Naive thymus-derived CD4-positive, alpha-beta T cell (primary cell): ENCODE measurements around the gene MEI1. TPM values are rescaled to one million over a fixed set of nuclear protein-coding genes. Genes with fewer than 3 reads are reported as not detected.
"Not testable (repeated sequence)": the region's sequence is repeated elsewhere in the genome, so short reads cannot be mapped to it uniquely, and the experiment has no call there.

Experiments
- ATAC-seq: fragments of 150-1000 bp; cut with Tn5 transposase; 2 replicates; pipeline ENCODE4 v1.10.0; 2021; ENCODE audit warnings: mild to moderate bottlenecking, moderate library complexity
- CTCF ChIA-PET: fragments of 350-600 bp; sonication (Branson Sonifier 250); formaldehyde crosslinking; loops from one replicate; lab custom pipeline; 2021; ENCODE audit warnings: antibody characterized with exemption; lab: Charles Lee
- POLR2A ChIA-PET: fragments of 350-600 bp; sonication (Branson Sonifier 250); formaldehyde crosslinking; loops from one replicate; lab custom pipeline; 2021; ENCODE audit warnings: antibody characterized with exemption, inconsistent platforms; lab: Charles Lee
- DNase-seq, 9 donors: peaks; one replicate each; pipeline versions ENCODE4 v3.0.0 to v3.0.0-alpha.2; 2020 to 2022; ENCODE audit warnings: mixed read lengths in 1 of 9
- H3K27ac ChIP-seq: one replicate; pipeline ENCODE4 v1.7.0; 2013; ENCODE audit warnings: mild to moderate bottlenecking, low read depth, low read length, moderate library complexity
- H3K27me3 ChIP-seq, 2 donors: one replicate each; pipeline ENCODE4 v1.7.0; 2013; ENCODE audit warnings: low read length in 2 of 2, mild to moderate bottlenecking in 2 of 2, moderate library complexity in 2 of 2; ENCODE audit not compliant: control insufficient read depth in 2 of 2, insufficient read depth in 2 of 2
- H3K36me3 ChIP-seq, 3 experiments: 1 replicate in 2 of 3; 2 replicates in 1 of 3; pipeline ENCODE4 v1.7.0; 2013; ENCODE audit warnings: low read length in 3 of 3, mild to moderate bottlenecking in 3 of 3, moderate library complexity in 1 of 3; ENCODE audit not compliant: insufficient read depth in 3 of 3, control insufficient read depth in 2 of 3
- H3K4me1 ChIP-seq, 2 donors: one replicate each; pipeline ENCODE4 v1.7.0; 2013; ENCODE audit warnings: low read length in 2 of 2, mild to moderate bottlenecking in 2 of 2, moderate library complexity in 1 of 2; ENCODE audit not compliant: control insufficient read depth in 2 of 2, insufficient read depth in 2 of 2
- H3K4me3 ChIP-seq: 2 replicates; pipeline ENCODE4 v1.7.0; 2013; ENCODE audit warnings: mild to moderate bottlenecking, low read length
- H3K9me3 ChIP-seq, 3 experiments: 1 replicate in 2 of 3; 2 replicates in 1 of 3; pipeline ENCODE4 v1.7.0; 2013; ENCODE audit warnings: low read length in 3 of 3; ENCODE audit not compliant: control insufficient read depth in 2 of 3
- H3K27ac Mint-ChIP-seq, 9 donors: one replicate each; pipeline ENCODE4 v1.8.0; 2020 to 2022; ENCODE audit warnings: mixed read lengths in 9 of 9, mild to moderate bottlenecking in 8 of 9, moderate library complexity in 5 of 9, inconsistent platforms in 2 of 9
- H3K27me3 Mint-ChIP-seq, 5 donors: one replicate each; pipeline ENCODE4 v1.8.0; 2021 to 2022; ENCODE audit warnings: mixed read lengths in 5 of 5, mild to moderate bottlenecking in 1 of 5
- H3K36me3 Mint-ChIP-seq, 5 donors: one replicate each; pipeline ENCODE4 v1.8.0; 2020 to 2022; ENCODE audit warnings: mixed read lengths in 5 of 5, mild to moderate bottlenecking in 3 of 5, inconsistent platforms in 1 of 5
- H3K4me1 Mint-ChIP-seq, 7 donors: one replicate each; pipeline ENCODE4 v1.8.0; 2020 to 2022; ENCODE audit warnings: mixed read lengths in 7 of 7, mild to moderate bottlenecking in 3 of 7, inconsistent platforms in 1 of 7
- H3K4me3 Mint-ChIP-seq, 10 donors: one replicate each; pipeline ENCODE4 v1.8.0; 2020 to 2022; ENCODE audit warnings: mild to moderate bottlenecking in 10 of 10, mixed read lengths in 10 of 10, moderate library complexity in 6 of 10, inconsistent platforms in 2 of 10
- H3K9me3 Mint-ChIP-seq, 11 donors: one replicate each; pipeline ENCODE4 v1.8.0; 2020 to 2022; ENCODE audit warnings: mixed read lengths in 11 of 11, mild to moderate bottlenecking in 4 of 11, inconsistent platforms in 1 of 11, moderate library complexity in 1 of 11
- intact Hi-C, 2 donors: fragments of 100-400 bp; cut with micrococcal nuclease; formaldehyde crosslinking; loops; one replicate each; pipeline ENCODE4 v1.15.1; 2023
- polyA plus RNA-seq, 2 donors: library from polyadenylated mRNA; unstranded; fragments of 300-500 nt; fragmentation: Illumina TruSeq; gene quantifications; one replicate each; pipeline ENCODE4 v1.2.3, GENCODE V29; 2021
- total RNA-seq, 6 experiments: library from RNA in 5 of 6; stranded (reverse) in 5 of 6; gene quantifications; 1 replicate in 5 of 6; 2 replicates in 1 of 6; pipeline ENCODE4 v1.2.3 and lab custom pipeline; 2021 to 2026

MEI1 gene
- total and polyA plus RNA-seq, 7 experiments from 2014 or later = 40.4 to 112 (median 64.7) TPM

DNA sequence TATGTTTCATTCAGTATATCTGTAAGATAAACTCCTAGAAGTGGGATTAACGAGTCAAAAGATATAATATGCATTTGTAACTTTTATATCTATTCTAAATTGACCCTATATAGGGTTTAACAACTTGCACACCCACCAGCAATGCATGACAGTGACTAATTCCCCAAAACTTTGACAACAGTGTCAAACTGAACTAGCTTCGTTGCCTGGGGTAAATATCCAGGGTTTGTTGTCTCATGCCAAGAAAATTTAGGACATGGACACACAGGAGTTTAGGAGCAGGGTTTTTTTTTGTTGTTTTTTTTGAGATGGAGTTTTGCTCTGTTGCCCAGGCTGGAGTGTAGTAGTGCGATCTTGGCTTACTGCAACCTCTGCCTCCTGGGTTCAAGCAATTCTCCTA is 15.7 kb upstream of the MEI1 start:
- Mint-ChIP-seq H3K9me3 (peaks cover 0 to 3% (median 0%) of the 10 kb centered on the region in 11 donors), H3K4me1 (peaks cover 21 to 71% (median 49%) of the 10 kb centered on the region in 7 donors), H3K36me3 (peaks cover 3 to 13% (median 6%) of the 10 kb centered on the region in 5 donors), H3K4me3 (peak overlapping the region in 5 of 10 donors; percentile 18 to 99 (median 91)), H3K27me3 (no peaks in the 10 kb centered on the region), H3K27ac (peak overlapping the region in 7 of 9 donors; percentile 30 to 99 (median 98))
- no peak overlapping the region for H3K4me3 ChIP-seq
- no peak for DNase-seq
- ChIA-PET CTCF (interaction anchor here (1.1 kb wide), 1 partner anchor 63 kb away, joined by 4 read pairs; no protein-coding TSS in a partner anchor), POLR2A (interaction anchor here (0.8 to 1.6 kb wide), 2 partner anchors 16 to 396 kb away, joined by 3 to 4 read pairs; partner anchors contain the start of gene SMDT1)
- no peaks in the 10 kb centered on the region for H3K27me3 ChIP-seq
- H3K4me1 ChIP-seq = peaks cover 13 to 21% of the 10 kb centered on the region in 2 donors
- intact Hi-C loops = loop anchor here (10.0 kb wide), 3 partner anchors 239 to 931 kb away; partner anchors contain the start of genes NAGA (in 1 of the 2), PHETA2 (in 1 of the 2), POLDIP3 (in 1 of the 2) and SMDT1 (in 1 of the 2)
- peaks cover 2 to 20% (median 15%) of the 10 kb centered on the region in 3 experiments for H3K36me3 ChIP-seq
- H3K27ac ChIP-seq = peak overlapping the region; percentile 92
- H3K9me3 ChIP-seq = no peaks in the 10 kb centered on the region
- no peak for ATAC-seq

GRCh38 chr22:41684194-41684593 is 15.1 kb upstream of the MEI1 start:
- H3K4me3 Mint-ChIP-seq = peak overlapping the region in 3 of 10 donors; percentile 22 to 47 (median 32)
- POLR2A ChIA-PET = interaction anchor here (1.6 kb wide), 1 partner anchor 395 kb away, joined by 4 read pairs; the partner anchor contains the start of gene SMDT1

GRCh38 chr22:41686890-41687289 is 12.4 kb upstream of the MEI1 start:
- H3K36me3 Mint-ChIP-seq, H3K4me3 ChIP-seq, H3K9me3 Mint-ChIP-seq, H3K36me3 ChIP-seq, ATAC-seq, DNase-seq, H3K27me3 Mint-ChIP-seq, H3K27me3 ChIP-seq, H3K9me3 ChIP-seq: not testable (repeated sequence)
- Histone ChIP-seq H3K4me1 (peaks cover 13 to 18% of the 10 kb centered on the region in 2 donors), H3K27ac (peak overlapping the region; percentile 95)
- CTCF ChIA-PET = interaction anchor here (1.1 kb wide), 1 partner anchor 10 kb away, joined by 3 read pairs; no protein-coding TSS in a partner anchor
- H3K4me3 Mint-ChIP-seq = peak overlapping the region; percentile 90 to 100 (median 96)
- H3K27ac Mint-ChIP-seq = peak overlapping the region in 7 of 9 donors; percentile 94 to 99 (median 97)
- POLR2A ChIA-PET = interaction anchor here (0.9 to 3.6 kb wide), 5 partner anchors 11 to 146 kb away, joined by 3 to 30 read pairs (median 29); partner anchors contain the start of genes CCDC134, MEI1 and SREBF2
- peaks cover 24 to 66% (median 52%) of the 10 kb centered on the region in 7 donors for H3K4me1 Mint-ChIP-seq
- intact Hi-C loops = loop anchor here (5.0 to 10.0 kb wide), 4 partner anchors 242 to 928 kb away; partner anchors contain the start of genes NAGA (in 1 of the 2), PHETA2 (in 1 of the 2), POLDIP3 (in 1 of the 2) and SMDT1 (in 1 of the 2)

More at GRCh38 chr22:41684194-41684593, 15.1 kb upstream of the MEI1 start:
- H3K9me3 ChIP-seq = no peaks in the 10 kb centered on the region
- intact Hi-C loops = loop anchor here (10.0 kb wide), 3 partner anchors 239 to 931 kb away; partner anchors contain the start of genes NAGA (in 1 of the 2), PHETA2 (in 1 of the 2), POLDIP3 (in 1 of the 2) and SMDT1 (in 1 of the 2)
- Mint-ChIP-seq H3K27me3 (no peaks in the 10 kb centered on the region), H3K36me3 (peaks cover 3 to 13% (median 8%) of the 10 kb centered on the region in 5 donors), H3K27ac (peak overlapping the region in 8 of 9 donors; percentile 28 to 99 (median 57)), H3K9me3 (peaks cover 0 to 3% (median 0%) of the 10 kb centered on the region in 11 donors), H3K4me1 (peaks cover 23 to 74% (median 52%) of the 10 kb centered on the region in 7 donors)
- CTCF ChIA-PET = no interaction called here
- DNase-seq (no peak), ATAC-seq (no peak)
- H3K27ac ChIP-seq = peak overlapping the region; percentile 36
- H3K4me1 ChIP-seq = peaks cover 13 to 21% of the 10 kb centered on the region in 2 donors
- peaks cover 0 to 19% (median 13%) of the 10 kb centered on the region in 3 experiments for H3K36me3 ChIP-seq
- no peak overlapping the region for H3K4me3 ChIP-seq
- no peaks in the 10 kb centered on the region for H3K27me3 ChIP-seq

DNA sequence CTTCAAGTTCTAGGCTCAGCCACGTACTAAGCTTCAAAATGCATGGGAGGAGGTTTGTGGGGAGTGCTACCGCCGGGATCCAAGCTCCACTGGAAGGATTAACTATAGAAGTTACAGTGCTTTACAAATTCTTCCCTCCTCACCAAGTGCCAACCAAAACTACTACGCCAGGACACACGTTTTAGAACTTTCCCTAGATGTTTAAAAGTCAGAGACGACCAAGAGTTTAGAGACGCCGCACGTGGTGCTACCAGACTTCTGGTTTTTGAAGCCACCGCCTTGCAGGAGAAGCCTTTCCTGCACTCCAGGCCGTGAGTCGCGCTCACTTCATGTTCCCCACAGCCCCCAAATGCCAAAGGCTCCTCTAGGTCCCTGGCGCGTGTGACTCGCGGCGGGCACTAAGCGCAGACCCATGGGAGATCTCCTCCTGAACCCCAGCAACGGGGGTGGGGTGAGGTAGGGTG is 11.4 kb upstream of the MEI1 start:
- Histone ChIP-seq H3K9me3 (no peaks in the 10 kb centered on the region), H3K27me3 (no peaks in the 10 kb centered on the region), H3K4me3 (peak overlapping the region; percentile 98), H3K4me1 (peaks cover 13 to 16% of the 10 kb centered on the region in 2 donors), H3K36me3 (peaks cover 0 to 4% (median 0%) of the 10 kb centered on the region in 3 experiments), H3K27ac (peak overlapping the region; percentile 95)
- Mint-ChIP-seq H3K4me1 (peaks cover 18 to 57% (median 44%) of the 10 kb centered on the region in 7 donors), H3K27ac (peak overlapping the region; percentile 94 to 100 (median 99)), H3K27me3 (no peaks in the 10 kb centered on the region), H3K4me3 (peak overlapping the region; percentile 90 to 100 (median 96)), H3K36me3 (peaks cover 0 to 3% (median 0%) of the 10 kb centered on the region in 5 donors), H3K9me3 (no peaks in the 10 kb centered on the region)
- CTCF ChIA-PET = interaction anchor here (0.6 to 2.5 kb wide), 3 partner anchors 10 to 21 kb away, joined by 3 to 21 read pairs (median 3); partner anchors contain the start of gene MEI1
- POLR2A ChIA-PET = interaction anchor here (0.7 to 3.6 kb wide), 13 partner anchors 8 to 354 kb away, joined by 3 to 30 read pairs (median 7); partner anchors contain the start of genes CCDC134, CENPM, DESI1 and MEI1
- DNase-seq (peak in 2 of 9 donors; percentile 18 to 21), ATAC-seq (peak; percentile 0)
- intact Hi-C loops = loop anchor here (1.0 to 10.0 kb wide), 14 partner anchors 9 to 927 kb away; partner anchors contain the start of genes CCDC134 (in 2 of the 2), DESI1 (in 2 of the 2), XRCC6 (in 2 of the 2) and NAGA (in 1 of the 2)

GRCh38 chr22:41688365-41689211 is 10.7 kb upstream of the MEI1 start, which contains the start of gene SNU13:
TSS of gene SNU13 (minus strand) at chr22:41688867. CDS start at chr22:41688796, 71 bp downstream.
- H3K4me1 Mint-ChIP-seq = peaks cover 18 to 51% (median 37%) of the 10 kb centered on the region in 7 donors
- H3K4me3 ChIP-seq = peak within 1 kb of the TSS; percentile 98
- intact Hi-C loops = loop anchor here (1.0 to 10.0 kb wide), 14 partner anchors 9 to 926 kb away; partner anchors contain the start of genes CCDC134 (in 2 of the 2), DESI1 (in 2 of the 2), XRCC6 (in 2 of the 2) and NAGA (in 1 of the 2)
- H3K36me3 Mint-ChIP-seq = peaks cover 0 to 3% (median 0%) of the 10 kb centered on the region in 5 donors
- ATAC-seq = peak; percentile 97
- POLR2A ChIA-PET = interaction anchor here (0.7 to 3.6 kb wide), 14 partner anchors 9 to 355 kb away, joined by 3 to 30 read pairs (median 6); partner anchors contain the start of genes CCDC134, CENPM, DESI1 and MEI1
- no peaks in the 10 kb centered on the region for H3K9me3 ChIP-seq
- H3K9me3 Mint-ChIP-seq = no peaks in the 10 kb centered on the region
- peak within 1 kb of the TSS; percentile 90 to 100 (median 96) for H3K4me3 Mint-ChIP-seq
- no peaks in the 10 kb centered on the region for H3K27me3 Mint-ChIP-seq
- peaks cover 0 to 11% (median 0%) of the 10 kb centered on the region in 3 experiments for H3K36me3 ChIP-seq
- peak within 1 kb of the TSS; percentile 94 to 100 (median 99) for H3K27ac Mint-ChIP-seq
- peaks cover 12 to 13% of the 10 kb centered on the region in 2 donors for H3K4me1 ChIP-seq
- DNase-seq = peak; percentile 79 to 94 (median 92)
- CTCF ChIA-PET = interaction anchor here (0.5 to 2.5 kb wide), 7 partner anchors 10 to 262 kb away, joined by 3 to 21 read pairs (median 3); partner anchors contain the start of gene MEI1
- peak within 1 kb of the TSS; percentile 95 for H3K27ac ChIP-seq
- H3K27me3 ChIP-seq = no peaks in the 10 kb centered on the region
